Left cardiac atrium (tissue), 4 donors: Measurements from ENCODE around the gene THOC5. TPM values are rescaled to one million over a fixed set of nuclear protein-coding genes. Genes with fewer than 3 reads are reported as not detected.
"Not testable (repeated sequence)": the region's sequence is repeated elsewhere in the genome, so short reads cannot be mapped to it uniquely, and the experiment has no call there.

Source experiments
- ATAC-seq, 2 donors: fragments of 200-7000 bp; cut with Tn5 transposase; one replicate each; pipeline ENCODE4 v1.9.1; 2020; ENCODE audit warnings: mild to moderate bottlenecking in 2 of 2, moderate library complexity in 2 of 2
- DNase-seq: peaks from one replicate; pipeline ENCODE4 v3.0.0-alpha.2; 2020
- intact Hi-C, 2 donors: fragments of 100-400 bp; cut with DNase I; formaldehyde crosslinking; loops; one replicate each; pipeline versions ENCODE4 v1.14.1 to v1.15.1; 2022 to 2023
- total RNA-seq, 2 donors: library from RNA; stranded (reverse); fragmentation: NEBNext Ultra II Directional; extraction: Animal tissue kit (Norgen Biotek cat#: 25700); gene quantifications; one replicate each; pipeline ENCODE4 v1.2.1, GENCODE V29; 2021
- donor health status: DM: no; HTN: yes; CAD: no.
- donor health status: DM: no; HTN: yes; CAD: no; lungs with severe emphysema.
- donor health status: DM: yes; HTN: yes; CAD: no.
- donor health status: Dilated cardiomyopathy.

Gene THOC5
- total RNA-seq, 2 donors from 2014 or later, result 35.6 to 39.9 TPM

DNA sequence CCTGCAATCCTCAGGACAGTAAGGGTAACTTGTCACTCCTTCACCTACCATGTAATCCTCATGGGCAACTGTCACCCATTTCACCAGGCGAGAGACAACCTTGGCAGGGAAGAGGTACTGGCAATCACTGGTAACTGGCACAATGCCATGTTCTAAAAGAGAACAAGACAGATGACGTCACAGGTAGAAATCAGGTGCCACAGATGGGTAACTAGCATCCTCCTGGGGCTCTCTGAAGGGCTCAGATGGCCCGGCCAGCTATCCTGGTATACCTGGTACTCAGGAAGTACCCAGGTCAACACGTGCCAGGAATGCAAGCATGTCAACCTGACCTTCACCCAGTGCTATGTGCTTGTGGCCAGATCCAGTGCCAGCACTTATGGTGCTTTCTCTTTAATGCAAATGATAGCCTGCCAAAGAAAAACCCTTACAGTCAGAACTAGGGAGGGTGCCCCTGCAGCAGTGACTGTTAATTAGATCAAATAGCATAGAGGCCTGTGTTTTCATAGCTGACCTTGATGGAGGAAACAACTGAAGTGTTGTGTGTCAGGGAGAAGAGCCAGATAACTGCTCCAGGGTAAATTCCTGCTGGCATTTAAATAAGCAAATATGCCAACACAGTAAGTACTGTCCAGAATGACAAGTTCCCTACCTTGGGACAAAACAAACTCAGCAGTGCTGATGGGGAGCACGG, 36.2 kb downstream of the THOC5 start:
- ATAC-seq (peak; percentile 57 to 72), DNase-seq (peak; percentile 26)
- intact Hi-C loops, result no loop called here

- ATAC-seq (no peak), DNase-seq (no peak)
- intact Hi-C loops, result no loop called here
Observed at GRCh38 chr22:29512031-29512430, 41.5 kb downstream of the THOC5 start.

- DNase-seq, result no peak
- no peak for ATAC-seq
- intact Hi-C loops, result no loop called here
Observed at GRCh38 chr22:29511126-29511862, 42.3 kb downstream of the THOC5 start.

DNA sequence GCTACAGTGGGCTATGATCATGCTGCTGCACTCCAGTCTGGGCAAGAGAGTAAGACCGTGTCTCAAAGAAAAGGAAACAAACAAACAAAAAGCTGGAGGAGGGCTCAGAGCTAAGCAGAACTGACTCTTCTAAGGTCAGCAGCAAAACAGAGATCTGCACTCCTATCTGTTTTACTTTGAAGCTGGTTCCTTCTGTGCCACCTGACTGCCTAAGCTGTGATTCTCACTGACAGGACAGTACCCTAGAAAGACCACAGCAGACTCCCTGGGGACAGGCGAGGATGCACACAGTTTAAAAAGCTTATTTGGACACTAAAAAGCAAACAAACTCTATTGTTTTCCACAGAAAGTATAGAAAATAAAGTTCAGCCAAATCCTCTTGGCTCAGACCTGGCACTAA, 43.0 kb downstream of the THOC5 start:
- intact Hi-C loops, result no loop called here
- DNase-seq (no peak), ATAC-seq (no peak)

DNA sequence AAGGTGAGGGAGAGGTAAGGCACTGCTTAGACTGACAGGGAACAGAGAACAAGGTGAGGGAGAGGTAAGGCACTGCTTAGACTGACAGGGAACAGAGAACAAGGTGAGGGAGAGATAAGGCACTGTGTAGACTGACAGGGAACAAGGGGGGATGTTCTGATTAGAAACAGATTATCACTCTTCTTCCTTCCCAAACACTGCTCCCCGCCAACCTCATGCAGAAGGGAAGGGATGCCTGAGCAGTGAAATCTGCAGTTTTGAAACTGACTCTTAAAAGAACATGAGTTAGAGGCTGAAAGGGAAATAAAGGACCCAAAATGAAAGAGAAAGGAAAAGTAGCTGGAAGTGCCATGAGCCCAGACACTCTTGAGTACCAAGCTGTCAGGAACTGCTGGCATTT, 43.7 kb downstream of the THOC5 start:
- DNase-seq (no peak), ATAC-seq (no peak)
- intact Hi-C loops, result no loop called here

- intact Hi-C loops, result no loop called here
- ATAC-seq (no peak), DNase-seq (no peak)
Observed at GRCh38 chr22:29509298-29509697, 44.3 kb downstream of the THOC5 start.

- intact Hi-C loops, result no loop called here
- ATAC-seq (peak; percentile 38 to 85), DNase-seq (peak; percentile 60)
Observed at GRCh38 chr22:29503811-29504372, 49.7 kb downstream of the THOC5 start.

GRCh38 chr22:29499852-29500251, 53.7 kb downstream of the THOC5 start:
- no peak for DNase-seq
- no peak for ATAC-seq
- intact Hi-C loops, result no loop called here

GRCh38 chr22:29493636-29494035, 59.9 kb downstream of the THOC5 start:
- ATAC-seq, result no peak
- intact Hi-C loops, result no loop called here
- DNase-seq, result no peak

DNA sequence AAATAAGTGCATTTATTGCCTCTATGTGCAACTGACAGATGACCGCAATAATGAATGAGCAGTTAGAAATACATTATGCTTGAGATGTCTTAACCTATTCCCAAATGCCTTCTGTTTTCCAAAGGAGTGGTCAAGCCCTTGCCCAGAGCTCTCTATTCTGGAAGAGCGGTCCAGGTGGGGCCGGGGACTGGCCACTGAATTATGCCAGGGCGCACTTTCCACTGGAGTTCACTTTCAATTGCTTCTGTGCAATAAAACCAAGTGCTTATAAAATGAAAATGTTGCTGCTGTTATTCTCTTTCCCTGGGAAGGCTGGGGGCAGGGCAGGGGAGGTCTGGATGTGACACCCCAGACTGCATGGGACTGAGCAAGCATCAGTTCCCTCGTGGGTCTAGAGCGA, 62.5 kb downstream of the THOC5 start:
- intact Hi-C loops, result no loop called here
- DNase-seq, result no peak
- ATAC-seq, result no peak

DNA sequence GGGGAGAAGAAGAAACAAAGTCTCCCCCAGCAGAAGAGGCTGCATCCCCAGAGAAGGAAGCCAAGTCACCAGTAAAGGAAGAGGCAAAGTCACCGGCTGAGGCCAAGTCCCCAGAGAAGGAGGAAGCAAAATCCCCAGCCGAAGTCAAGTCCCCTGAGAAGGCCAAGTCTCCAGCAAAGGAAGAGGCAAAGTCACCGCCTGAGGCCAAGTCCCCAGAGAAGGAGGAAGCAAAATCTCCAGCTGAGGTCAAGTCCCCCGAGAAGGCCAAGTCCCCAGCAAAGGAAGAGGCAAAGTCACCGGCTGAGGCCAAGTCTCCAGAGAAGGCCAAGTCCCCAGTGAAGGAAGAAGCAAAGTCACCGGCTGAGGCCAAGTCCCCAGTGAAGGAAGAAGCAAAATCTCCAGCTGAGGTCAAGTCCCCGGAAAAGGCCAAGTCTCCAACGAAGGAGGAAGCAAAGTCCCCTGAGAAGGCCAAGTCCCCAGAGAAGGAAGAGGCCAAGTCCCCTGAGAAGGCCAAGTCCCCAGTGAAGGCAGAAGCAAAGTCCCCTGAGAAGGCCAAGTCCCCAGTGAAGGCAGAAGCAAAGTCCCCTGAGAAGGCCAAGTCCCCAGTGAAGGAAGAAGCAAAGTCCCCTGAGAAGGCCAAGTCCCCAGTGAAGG, 64.3 kb downstream of the THOC5 start:
- intact Hi-C loops, DNase-seq, ATAC-seq: not testable (repeated sequence)

DNA sequence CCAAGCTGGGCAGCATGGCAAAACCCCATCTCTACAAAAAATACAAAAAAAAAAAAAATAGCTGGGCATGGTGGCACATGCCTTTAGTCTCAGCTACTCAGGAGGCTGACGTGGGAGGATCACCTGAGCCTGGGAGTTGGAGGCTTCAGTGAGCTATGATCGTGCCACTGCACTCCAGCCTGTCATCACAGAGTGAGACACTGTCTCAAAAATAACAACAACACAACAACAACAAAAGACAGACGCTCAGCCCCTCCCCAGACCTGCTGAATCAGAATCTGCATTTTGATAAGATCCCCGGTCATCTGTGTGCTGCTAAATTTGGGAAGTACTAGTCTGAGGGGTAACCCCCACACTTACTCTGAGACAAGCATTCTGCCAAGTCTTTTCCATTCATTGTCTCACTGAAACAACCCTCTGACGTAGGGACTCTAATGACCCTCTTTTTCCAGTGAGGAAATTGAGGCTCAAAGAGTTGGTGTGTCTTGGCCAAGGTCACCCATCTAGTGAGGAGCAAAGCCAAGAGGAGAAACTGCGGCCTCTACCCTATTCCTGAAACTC, 66.1 kb downstream of the THOC5 start:
- intact Hi-C loops, result no loop called here
- DNase-seq, result no peak
- ATAC-seq, result peak in 1 of 2 donors; percentile 49

DNA sequence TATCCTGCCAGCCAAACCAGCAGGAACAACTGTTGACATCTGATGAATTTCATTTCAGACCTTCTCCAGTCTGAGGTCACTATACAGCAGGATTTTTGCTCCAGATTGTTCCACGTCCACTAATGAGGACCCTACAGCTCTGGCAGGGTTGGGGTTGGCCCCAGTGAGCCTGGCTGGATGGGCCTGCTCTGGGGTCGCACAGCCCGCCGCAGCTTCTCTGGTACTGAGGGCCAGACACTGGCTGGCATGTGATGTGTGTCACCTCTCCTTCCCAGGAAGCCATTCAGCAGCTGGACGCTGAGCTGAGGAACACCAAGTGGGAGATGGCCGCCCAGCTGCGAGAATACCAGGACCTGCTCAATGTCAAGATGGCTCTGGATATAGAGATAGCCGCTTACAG, 68.1 kb downstream of the THOC5 start:
- intact Hi-C loops, result no loop called here
- DNase-seq, result no peak
- no peak for ATAC-seq

- ATAC-seq (no peak), DNase-seq (no peak)
- intact Hi-C loops, result no loop called here
Observed at GRCh38 chr22:29484642-29485041, 68.9 kb downstream of the THOC5 start.

DNA sequence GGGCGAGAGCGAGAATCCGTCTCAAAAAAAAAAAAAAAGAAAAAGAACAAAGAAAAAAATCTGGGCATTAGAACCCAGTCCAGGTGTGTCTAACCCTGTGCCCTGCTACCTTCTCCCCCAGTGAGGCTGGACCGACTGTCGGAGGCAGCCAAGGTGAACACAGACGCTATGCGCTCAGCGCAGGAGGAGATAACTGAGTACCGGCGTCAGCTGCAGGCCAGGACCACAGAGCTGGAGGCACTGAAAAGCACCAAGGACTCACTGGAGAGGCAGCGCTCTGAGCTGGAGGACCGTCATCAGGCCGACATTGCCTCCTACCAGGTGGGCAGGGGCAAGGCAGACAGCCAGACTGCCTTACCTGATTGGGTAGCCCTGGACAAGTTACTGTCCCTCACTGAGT, 70.3 kb downstream of the THOC5 start:
- ATAC-seq, result no peak
- intact Hi-C loops, result no loop called here

GRCh38 chr22:29482726-29483125, 70.8 kb downstream of the THOC5 start:
- intact Hi-C loops, result no loop called here
- ATAC-seq, result no peak
- DNase-seq, result no peak

More for the DNA sequence above, 70.3 kb downstream of the THOC5 start:
- no peak for DNase-seq

GRCh38 chr22:29482253-29482652, 71.3 kb downstream of the THOC5 start:
- intact Hi-C loops, result no loop called here
- ATAC-seq, result no peak
- no peak for DNase-seq

DNA sequence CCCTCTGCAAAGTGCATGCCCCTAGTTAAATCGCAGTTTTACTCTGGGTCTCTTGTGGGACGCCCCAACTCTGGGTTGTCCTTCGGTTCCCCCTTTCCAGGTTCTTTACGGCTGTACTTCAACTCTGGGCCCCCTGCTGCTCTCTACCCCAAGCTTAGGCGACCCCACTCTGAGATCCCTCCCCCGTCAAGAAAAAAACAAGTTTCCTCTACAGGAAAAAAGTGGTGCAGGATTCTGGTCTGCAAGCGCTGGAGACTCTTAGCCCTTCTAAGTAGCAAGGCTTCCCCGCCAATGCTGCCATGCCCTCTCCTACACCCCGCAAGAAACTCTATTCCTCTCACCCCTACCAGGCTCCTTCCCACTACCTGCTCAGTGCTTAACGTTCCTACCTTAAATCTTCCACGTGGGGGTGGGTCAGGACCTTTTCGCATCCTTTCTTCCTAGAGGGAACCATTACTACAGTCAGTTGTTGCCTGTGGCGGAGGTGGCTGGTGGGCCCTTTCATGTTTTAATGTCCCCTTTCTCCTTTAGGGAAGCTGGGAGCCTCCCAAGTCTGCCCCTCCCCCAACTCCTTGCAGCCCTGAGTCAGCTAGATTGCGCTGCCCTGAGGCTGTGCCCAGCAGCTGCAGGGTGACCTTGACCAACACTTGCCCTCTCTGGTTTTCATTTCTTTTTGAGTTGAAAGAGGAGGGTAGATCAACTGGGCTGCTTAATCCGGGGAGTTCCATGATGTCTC, 72.1 kb downstream of the THOC5 start:
- intact Hi-C loops, result no loop called here
- ATAC-seq (peak in 1 of 2 donors; percentile 16), DNase-seq (no peak)
